Activated CD4-positive, alpha-beta T cell treated with anti-CD3 and anti-CD28 coated beads for 36 hours (primary cell): ENCODE measurements around the gene ZNF66. TPM values are rescaled to one million over a fixed set of nuclear protein-coding genes. Genes with fewer than 3 reads are reported as not detected.
"Not testable (repeated sequence)": the region's sequence is repeated elsewhere in the genome, so short reads cannot be mapped to it uniquely, and the experiment has no call there.

Experiments used
- ATAC-seq: fragments of 200-7000 bp; cut with Tn5 transposase; one replicate; pipeline ENCODE4 v1.10.0; 2021; ENCODE audit warnings: mild to moderate bottlenecking, moderate library complexity
- CTCF ChIA-PET: fragments of 350-600 bp; sonication (Branson Sonifier 250); formaldehyde crosslinking; loops from one replicate; lab custom pipeline; 2021; ENCODE audit warnings: antibody characterized with exemption; lab: Charles Lee
- POLR2A ChIA-PET: fragments of 350-600 bp; sonication (Branson Sonifier 250); formaldehyde crosslinking; loops from one replicate; lab custom pipeline; 2021; ENCODE audit warnings: antibody characterized with exemption, inconsistent platforms; lab: Charles Lee
- DNase-seq: peaks from one replicate; pipeline ENCODE4 v3.0.0-alpha.2; 2020
- H3K27ac Mint-ChIP-seq: one replicate; pipeline ENCODE4 v1.8.0; 2021; ENCODE audit warnings: mixed read lengths
- H3K27me3 Mint-ChIP-seq: one replicate; pipeline ENCODE4 v1.8.0; 2021; ENCODE audit warnings: mixed read lengths
- H3K36me3 Mint-ChIP-seq: one replicate; pipeline ENCODE4 v1.8.0; 2021; ENCODE audit warnings: low read depth, mixed read lengths
- H3K4me1 Mint-ChIP-seq: one replicate; pipeline ENCODE4 v1.8.0; 2021; ENCODE audit warnings: mixed read lengths
- H3K4me3 Mint-ChIP-seq: one replicate; pipeline ENCODE4 v1.8.0; 2021; ENCODE audit warnings: mild to moderate bottlenecking, moderate library complexity, mixed read lengths
- H3K9me3 Mint-ChIP-seq: one replicate; pipeline ENCODE4 v1.8.0; 2021; ENCODE audit warnings: low read depth, mixed read lengths
- intact Hi-C, 2 experiments: fragments of 100-400 bp; cut with DNase I in 1 of 2; cut with micrococcal nuclease in 1 of 2; formaldehyde crosslinking; loops; one replicate each; pipeline versions ENCODE4 v1.14.2 to v1.15.1; 2022 to 2024; cut with DNase I, micrococcal nuclease
- total RNA-seq, 2 experiments: library from RNA; stranded (reverse); gene quantifications; one replicate each; pipeline ENCODE4 v1.2.3, GENCODE V29; 2021

ZNF66 gene
- total RNA-seq, result 10 to 100 TPM in 1 of 2 experiments, 1 to 10 TPM in 1; 8.8 to 11.1 TPM

DNA sequence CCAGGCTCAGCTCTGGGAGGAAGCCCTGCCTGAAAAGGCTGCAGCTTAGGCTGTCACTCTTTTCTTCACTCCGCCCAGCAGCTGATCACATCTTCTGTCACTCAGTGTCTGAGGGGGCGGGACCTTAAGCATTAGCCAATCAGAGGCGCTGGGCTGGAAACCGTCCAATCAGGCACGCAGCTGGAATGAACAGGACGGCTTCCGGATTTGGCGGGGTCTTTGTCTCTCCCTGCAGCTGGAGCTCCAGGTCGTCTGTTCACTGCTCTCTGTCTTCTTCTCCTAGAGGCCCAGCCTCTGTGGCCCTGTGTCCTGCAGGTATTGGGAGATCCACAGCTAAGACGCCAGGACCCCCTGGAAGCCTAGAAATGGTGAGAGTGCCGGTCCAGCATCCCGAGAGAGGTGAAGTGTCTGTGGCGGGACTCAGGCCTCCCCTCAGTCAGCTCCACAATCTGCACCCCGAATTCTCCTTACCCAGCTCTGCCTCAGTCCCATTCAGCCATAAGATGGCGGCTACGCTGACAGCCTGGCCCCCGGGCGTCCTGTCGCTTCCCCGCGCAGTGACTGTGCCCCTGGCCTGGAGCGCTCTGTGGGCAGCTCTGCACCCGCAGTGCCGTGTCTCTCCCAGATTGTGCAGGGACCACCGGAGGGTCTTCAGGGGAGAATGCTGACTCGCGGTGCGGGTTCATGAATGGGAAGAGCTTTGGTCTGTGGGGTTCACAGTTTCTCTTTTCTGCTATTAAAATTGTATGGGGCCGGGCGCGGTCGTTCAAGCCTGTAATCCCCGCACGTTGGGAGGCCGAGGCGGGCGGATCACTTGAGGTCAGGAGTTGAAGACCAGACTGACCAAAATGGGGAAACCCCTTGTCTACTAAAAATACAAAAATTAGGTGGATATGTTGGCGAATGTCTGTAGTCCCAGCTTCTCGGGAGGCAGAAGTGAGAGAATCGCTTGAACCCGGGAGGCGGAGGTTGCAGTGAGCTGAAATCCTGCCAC is at the start of gene ZNF66:
ZNF66 (plus strand) TSS at position 222 of the 994 bp plus-strand sequence; CDS start at position 366, 144 bp downstream.
- peak; percentile 98 for ATAC-seq
- Mint-ChIP-seq H3K36me3 (peaks cover 29% of the 10 kb centered on the region), H3K4me3 (peak within 1 kb of the TSS; percentile 98), H3K27me3 (no peaks in the 10 kb centered on the region), H3K4me1 (peaks cover 7% of the 10 kb centered on the region), H3K27ac (peak within 1 kb of the TSS; percentile 98), H3K9me3 (peaks cover 11% of the 10 kb centered on the region)
- DNase-seq, result peak; percentile 96
- CTCF ChIA-PET, result interaction anchor here (0.6 to 1.8 kb wide), 8 partner anchors 115 to 779 kb away, joined by 3 to 5 read pairs (median 4); partner anchors contain the start of genes ZNF431, ZNF626 and ZNF85
- intact Hi-C loops, result loop anchor here (1.0 to 5.0 kb wide), 13 partner anchors 115 to 1043 kb away; partner anchors contain the start of genes ZNF430 (in 2 of the 2), ZNF737 (in 2 of the 2), ZNF14 (in 1 of the 2) and ZNF431 (in 1 of the 2)
- POLR2A ChIA-PET, result interaction anchor here (0.6 to 2.1 kb wide), 11 partner anchors 115 to 990 kb away, joined by 3 to 11 read pairs (median 4); partner anchors contain the start of genes ZNF100, ZNF253, ZNF431 and ZNF626

DNA sequence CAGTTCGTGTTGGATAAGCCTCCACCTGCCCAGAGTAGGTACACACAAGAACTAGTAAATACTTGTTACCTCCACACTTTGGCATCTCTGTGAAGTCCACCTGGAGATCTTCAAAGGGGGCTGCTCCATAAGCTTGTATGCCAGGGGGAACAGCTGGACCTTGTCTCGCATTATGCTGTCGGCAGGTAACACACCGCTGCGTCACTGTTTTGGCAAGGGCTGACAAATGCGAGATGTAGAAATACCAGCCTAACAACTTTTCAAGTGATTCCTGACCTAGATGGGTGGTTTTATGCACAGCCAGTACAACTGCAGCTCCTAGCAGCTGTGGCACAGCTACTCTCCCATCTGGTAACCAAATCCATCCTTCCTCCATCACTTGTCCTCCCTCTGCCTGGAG is 25.9 kb upstream of the ZNF66 start:
- H3K4me3 Mint-ChIP-seq, ATAC-seq, CTCF ChIA-PET, H3K9me3 Mint-ChIP-seq, H3K27me3 Mint-ChIP-seq, DNase-seq, H3K27ac Mint-ChIP-seq, intact Hi-C loops, H3K4me1 Mint-ChIP-seq, H3K36me3 Mint-ChIP-seq, POLR2A ChIA-PET: not testable (repeated sequence)

- H3K36me3 Mint-ChIP-seq, intact Hi-C loops, POLR2A ChIA-PET, H3K9me3 Mint-ChIP-seq, H3K4me1 Mint-ChIP-seq, DNase-seq, CTCF ChIA-PET, ATAC-seq, H3K4me3 Mint-ChIP-seq, H3K27ac Mint-ChIP-seq, H3K27me3 Mint-ChIP-seq: not testable (repeated sequence)
Measured at GRCh38 chr19:20752291-20752690, 23.8 kb upstream of the ZNF66 start.

DNA sequence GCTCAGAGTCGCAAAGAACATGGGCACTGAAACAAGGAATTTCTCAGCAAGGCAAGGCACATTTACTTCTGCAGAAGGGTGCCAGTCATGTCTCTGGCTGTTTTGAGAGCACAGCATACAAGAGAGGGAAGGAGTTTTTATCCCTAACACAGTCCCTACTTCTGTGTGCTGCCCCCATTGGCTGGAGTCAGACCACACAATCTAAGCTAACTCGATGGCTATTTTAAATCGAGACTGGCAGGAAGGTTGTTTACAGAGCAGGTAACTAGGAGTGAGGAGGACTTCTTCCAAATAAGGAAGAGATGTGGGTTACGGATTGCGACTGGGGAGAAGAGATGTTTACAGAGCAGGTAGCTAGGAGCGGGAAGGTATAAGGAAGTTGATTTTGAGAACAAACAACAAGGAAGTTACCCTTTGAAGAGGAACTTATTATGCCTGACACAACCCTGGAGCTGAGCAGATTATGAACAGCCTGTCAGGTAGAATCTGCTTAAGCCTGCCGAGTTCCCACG is 6.8 kb upstream of the ZNF66 start:
- H3K9me3 Mint-ChIP-seq, result peaks cover 15% of the 10 kb centered on the region
- H3K4me3 Mint-ChIP-seq, ATAC-seq, H3K27ac Mint-ChIP-seq, H3K27me3 Mint-ChIP-seq, DNase-seq, CTCF ChIA-PET, H3K36me3 Mint-ChIP-seq, H3K4me1 Mint-ChIP-seq, intact Hi-C loops, POLR2A ChIA-PET: not testable (repeated sequence)

DNA sequence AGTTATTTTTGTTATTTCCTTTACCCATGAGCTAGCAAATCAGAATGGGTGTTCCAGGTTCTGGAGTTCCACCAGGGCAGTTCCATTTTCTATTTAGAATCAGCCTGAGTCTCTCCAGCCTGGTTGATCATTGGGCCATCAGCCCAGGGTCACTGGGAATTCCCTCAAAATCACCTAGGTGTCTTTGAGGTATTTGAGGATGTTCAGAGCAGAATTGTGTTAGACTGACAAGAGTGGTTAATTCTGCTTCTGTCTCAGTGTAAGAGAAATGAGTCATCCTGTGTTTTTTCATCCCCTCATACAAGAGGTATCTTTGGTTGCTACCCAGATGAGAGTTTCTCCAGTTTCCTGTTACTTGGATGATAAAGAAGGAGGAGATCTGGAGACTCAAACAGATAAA is 11.7 kb downstream of the ZNF66 start:
- CTCF ChIA-PET, result no interaction called here
- ATAC-seq (peak; percentile 23), DNase-seq (peak; percentile 13)
- Mint-ChIP-seq H3K4me3 (no peak overlapping the region), H3K9me3 (peaks cover 49% of the 10 kb centered on the region), H3K27me3 (no peaks in the 10 kb centered on the region), H3K4me1 (peaks cover 7% of the 10 kb centered on the region), H3K36me3 (peaks cover 81% of the 10 kb centered on the region), H3K27ac (no peak overlapping the region)
- POLR2A ChIA-PET, result no interaction called here
- intact Hi-C loops, result no loop called here

DNA sequence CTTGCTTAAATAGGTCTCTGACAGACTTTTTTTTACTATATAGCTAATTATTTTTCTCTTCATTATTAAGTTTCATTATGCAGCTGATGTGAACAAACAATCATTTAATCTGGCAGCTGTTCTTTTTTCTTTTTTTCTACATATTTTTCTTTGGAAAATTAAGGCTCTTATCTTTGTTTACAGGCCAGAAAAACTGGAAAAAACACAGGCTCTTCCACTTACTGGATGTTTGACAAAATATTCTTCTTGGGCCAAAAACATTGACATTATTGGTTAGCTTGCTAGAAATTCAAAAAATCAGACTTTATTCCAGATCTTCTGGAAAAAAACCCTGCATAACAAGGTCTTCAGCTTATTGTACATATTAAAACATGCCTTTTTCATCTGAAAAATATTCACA is 15.7 kb downstream of the ZNF66 start:
- no peak overlapping the region for H3K27ac Mint-ChIP-seq
- H3K9me3 Mint-ChIP-seq, result peaks cover 35% of the 10 kb centered on the region
- ATAC-seq, result no peak
- intact Hi-C loops, result no loop called here
- no peak for DNase-seq
- H3K36me3 Mint-ChIP-seq, result peaks cover 77% of the 10 kb centered on the region
- no peak overlapping the region for H3K4me3 Mint-ChIP-seq
- ChIA-PET POLR2A (no interaction called here), CTCF (no interaction called here)
- no peaks in the 10 kb centered on the region for H3K27me3 Mint-ChIP-seq
- H3K4me1 Mint-ChIP-seq, result peaks cover 7% of the 10 kb centered on the region

DNA sequence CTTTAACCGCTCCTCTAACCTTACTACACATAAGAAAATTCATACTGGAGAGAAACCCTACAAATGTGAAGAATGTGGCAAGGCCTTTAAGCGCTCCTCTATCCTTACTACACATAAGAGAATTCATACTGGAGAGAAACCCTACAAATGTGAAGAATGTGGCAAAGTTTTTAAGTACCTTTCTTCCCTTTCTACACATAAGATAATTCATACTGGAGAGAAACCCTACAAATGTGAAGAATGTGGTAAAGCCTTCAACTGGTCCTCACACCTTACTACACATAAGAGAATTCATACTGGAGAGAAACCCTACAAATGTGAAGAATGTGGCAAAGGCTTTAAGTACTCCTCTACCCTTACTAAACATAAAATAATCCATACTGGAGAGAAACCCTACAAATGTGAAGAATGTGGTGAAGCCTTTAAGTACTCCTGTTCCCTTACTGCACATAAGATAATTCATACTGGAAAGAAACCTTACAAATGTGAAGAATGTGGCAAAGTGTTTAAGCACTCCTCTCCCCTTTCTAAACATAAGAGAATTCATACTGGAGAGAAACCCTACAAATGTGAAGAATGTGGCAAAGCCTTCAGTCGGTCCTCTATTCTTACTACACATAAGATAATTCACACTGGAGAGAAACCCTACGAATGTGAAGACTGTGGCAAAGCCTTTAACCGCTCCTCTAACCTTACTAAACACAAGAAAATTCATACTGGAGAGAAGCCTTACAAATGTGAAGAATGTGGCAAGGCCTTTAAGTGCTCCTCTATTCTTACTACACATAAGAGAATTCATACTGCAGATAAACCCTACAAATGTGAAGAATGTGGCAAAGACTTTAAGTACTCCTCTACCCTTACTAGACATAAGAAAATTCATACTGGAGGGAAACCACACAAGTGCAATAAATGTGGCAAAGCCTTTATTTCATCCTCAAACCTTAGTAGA is 30.5 kb downstream of the ZNF66 start:
- ATAC-seq, H3K4me3 Mint-ChIP-seq, H3K4me1 Mint-ChIP-seq, DNase-seq, POLR2A ChIA-PET, CTCF ChIA-PET, H3K27me3 Mint-ChIP-seq: not testable (repeated sequence)
- H3K27ac Mint-ChIP-seq, result peak overlapping the region; percentile 4
- peaks cover 43% of the 10 kb centered on the region for H3K9me3 Mint-ChIP-seq
- H3K36me3 Mint-ChIP-seq, result peaks cover 64% of the 10 kb centered on the region
- intact Hi-C loops, result loop anchor here in 1 of 2 experiments (1.0 to 10.0 kb wide), 2 partner anchors 10 to 262 kb away; no protein-coding TSS in a partner anchor

GRCh38 chr19:20840371-20840770 is 64.3 kb downstream of the ZNF66 start:
- CTCF ChIA-PET, result no interaction called here
- DNase-seq, result no peak
- intact Hi-C loops, result no loop called here
- Mint-ChIP-seq H3K4me3 (no peak overlapping the region), H3K27me3 (no peaks in the 10 kb centered on the region), H3K27ac (no peak overlapping the region), H3K9me3 (peaks cover 30% of the 10 kb centered on the region), H3K36me3 (peaks cover 10% of the 10 kb centered on the region), H3K4me1 (no peaks in the 10 kb centered on the region)
- no peak for ATAC-seq
- POLR2A ChIA-PET, result no interaction called here

Other genes with a start within 250 kb of the ZNF66 start
- 10 to 100 TPM; 13.9 to 16.4 TPM for gene ZNF737, start 210.5 kb upstream of the ZNF66 start, total RNA-seq
- 10 to 100 TPM in 1 of 2 experiments, 1 to 10 TPM in 1; 8.0 to 13.3 TPM for gene ZNF626, start 114.7 kb upstream of the ZNF66 start, total RNA-seq
- gene ZNF85, start 146.9 kb downstream of the ZNF66 start, total RNA-seq, result 10 to 100 TPM; 23.2 to 29.3 TPM
- gene ZNF430, start 244.4 kb downstream of the ZNF66 start, total RNA-seq, result 10 to 100 TPM; 14.7 to 17.1 TPM